Prostate gland (tissue), 2 donors: Measurements from ENCODE around the gene RHBDL1.
"Not testable (repeated sequence)": the region's sequence is repeated elsewhere in the genome, so short reads cannot be mapped to it uniquely, and the experiment has no call there.

Experiments
- CTCF ChIP-seq, 4 experiments: fragments of 200-600 bp in 2 of 4; fragments of 450-650 bp in 2 of 4; sonication (generic) in 2 of 4; IDR thresholded peaks; 1 replicate in 3 of 4; 2 replicates in 1 of 4; pipeline ENCODE4 v1.5.1; 2016 to 2019; ENCODE audit warnings: antibody characterized with exemption in 4 of 4, mild to moderate bottlenecking in 2 of 4, moderate library complexity in 2 of 4
- POLR2AphosphoS5 ChIP-seq: sonication (generic); formaldehyde crosslinking; IDR thresholded peaks from one replicate; pipeline ENCODE4 v1.6.1; 2017; ENCODE audit warnings: antibody characterized with exemption

GRCh38 chr16:712740-713250 lies 37.3 kb downstream of the RHBDL1 start:
- peak in 2 of 4 experiments; percentile 17 to 35 for TF ChIP-seq CTCF (IDR thresholded peaks at IDR 0.05)
- not testable (repeated sequence) for TF ChIP-seq POLR2AphosphoS5
